ENCODE results near the gene PRM3.

The PRM3 gene

DNA sequence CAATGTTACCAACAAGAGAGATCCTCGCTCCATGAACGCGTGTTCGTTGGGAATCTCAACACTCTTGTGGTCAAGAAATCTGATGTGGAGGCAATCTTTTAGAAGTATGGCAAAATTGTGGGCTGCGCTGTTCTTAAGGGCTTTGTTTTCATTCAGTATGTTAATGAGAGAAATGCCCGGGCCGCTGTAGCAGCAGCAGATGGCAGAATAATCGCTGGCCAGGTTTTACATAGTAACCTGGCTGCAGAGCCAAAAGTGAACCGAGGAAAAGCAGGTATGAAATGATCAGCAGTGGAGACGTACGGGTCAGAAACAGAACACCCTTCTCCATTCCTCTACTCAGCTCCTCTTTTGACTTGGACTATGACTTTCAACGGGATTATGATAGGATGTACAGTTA, 30.8 kb downstream of the PRM3 start:
- DNase-seq (ENCODE audit: low spot score) = no peak

DNA sequence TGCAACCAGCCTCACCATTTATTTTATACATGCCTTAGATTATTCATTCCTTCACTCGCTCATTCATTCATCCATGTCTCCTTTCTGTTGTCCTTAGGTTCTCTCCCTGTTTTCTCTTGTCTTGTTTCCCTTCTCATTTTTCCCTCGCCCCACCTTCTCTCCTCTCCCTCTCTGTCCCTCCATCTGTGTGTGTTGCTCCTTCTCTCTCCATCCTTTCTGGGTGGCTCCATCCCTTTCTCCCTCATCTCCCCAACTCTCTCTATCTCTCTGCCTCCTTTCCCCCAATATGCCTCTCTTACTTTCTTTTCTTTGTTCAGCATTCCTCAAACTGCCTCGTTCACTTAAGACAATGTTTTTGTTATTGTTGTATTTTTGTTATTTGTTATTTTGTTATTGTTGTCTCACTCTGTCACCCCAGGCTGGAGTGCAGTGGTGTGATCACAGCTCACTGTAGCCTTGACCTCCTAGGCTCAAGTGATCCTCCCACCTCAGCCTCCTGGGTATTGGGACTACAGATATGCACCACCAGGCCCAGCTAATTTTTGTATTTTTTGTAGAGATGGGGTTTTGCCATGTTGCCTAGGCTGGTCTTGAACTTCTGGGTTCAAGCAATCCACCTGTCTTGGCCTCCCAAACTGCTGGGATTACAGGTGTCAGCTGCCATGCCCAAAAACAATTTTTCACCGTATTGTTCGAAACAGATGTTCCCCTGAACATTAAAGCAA, 31.8 kb downstream of the PRM3 start:
- DNase-seq (ENCODE audit: low spot score) = no peak

DNA sequence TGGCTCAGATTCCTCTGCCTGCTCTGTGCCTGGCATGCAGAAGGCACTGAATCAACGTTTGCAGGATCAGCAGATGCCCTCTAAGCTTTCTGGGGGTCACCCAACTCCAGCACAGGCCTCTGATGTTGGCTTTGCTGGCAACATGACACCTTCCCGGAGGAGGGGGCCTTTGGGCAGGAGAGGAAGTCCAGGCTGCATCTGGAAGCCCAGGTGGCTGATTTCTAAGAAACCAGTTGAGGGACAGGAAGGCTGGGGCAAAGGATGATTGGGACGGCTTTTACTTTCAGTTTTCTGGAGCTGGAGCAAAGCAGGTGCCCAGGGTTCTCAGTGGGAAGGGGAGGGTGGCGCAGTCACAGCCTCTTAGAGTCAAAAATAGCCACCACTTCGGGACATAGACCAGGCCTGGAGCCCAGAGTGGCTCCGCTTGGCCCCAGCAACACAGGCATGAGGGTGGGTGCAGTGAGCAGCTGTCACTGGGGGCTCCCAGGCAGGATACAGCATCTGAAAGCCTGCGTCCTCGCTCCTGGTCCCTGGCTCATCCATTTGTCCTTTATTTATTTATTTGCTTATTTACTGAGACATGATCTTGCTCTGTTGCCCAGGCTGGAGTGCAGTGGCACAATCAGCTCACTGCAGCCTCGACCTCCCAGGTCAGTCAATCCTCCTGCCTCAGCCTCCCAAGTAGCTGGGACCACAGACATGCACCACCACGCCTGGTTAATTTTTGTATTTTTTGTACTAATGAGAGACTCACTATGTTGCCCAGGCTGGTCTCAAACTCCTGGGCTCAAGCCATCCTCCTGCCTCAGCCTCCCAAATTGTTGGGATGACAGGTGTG, 32.6 kb downstream of the PRM3 start:
- DNase-seq (ENCODE audit: low spot score) = no peak

DNA sequence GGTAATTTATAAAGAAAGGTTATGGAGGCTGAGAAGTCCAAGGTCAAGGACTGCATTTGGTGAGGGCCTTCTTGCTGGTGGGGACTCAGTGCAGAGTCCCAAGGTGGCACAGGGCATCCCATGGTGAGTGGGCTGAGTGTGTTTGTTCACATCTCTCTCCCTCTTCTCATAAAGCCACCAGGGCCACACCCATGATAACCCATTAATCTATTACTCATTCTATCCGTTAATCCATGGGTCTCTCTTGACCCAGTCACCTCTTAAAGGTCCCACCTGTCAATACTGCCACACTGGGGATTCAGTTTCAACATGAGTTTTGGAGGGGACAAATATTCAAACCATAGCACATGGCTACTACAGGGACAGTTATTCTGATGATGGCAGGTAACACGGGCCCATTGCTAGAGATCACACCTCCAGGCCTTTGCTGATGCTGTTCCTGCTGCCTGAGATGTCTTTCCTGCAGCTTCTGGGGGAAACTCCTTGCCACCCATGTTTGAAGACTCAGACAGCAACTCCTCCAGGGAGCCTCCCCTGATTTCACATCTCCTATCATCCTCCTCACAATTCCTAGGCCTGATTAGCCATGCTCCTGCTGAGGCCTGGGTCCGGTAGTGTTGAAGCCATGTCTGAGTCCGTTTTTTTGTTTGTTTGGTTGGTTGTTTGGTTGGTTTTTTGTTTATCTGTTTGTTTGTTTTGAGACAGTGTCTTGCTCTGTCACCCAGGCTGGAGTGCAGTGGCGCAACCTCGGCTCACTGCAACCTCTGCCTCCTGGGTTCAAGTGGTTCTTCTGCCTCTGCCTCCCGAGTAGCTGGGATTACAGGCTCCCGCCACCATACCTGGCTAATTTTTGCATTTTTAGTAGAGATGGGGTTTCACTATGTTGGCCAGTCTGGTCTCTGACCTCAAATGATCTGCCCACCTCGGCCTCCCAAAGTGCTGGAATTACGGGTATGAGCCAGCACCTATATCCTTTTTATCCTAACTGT, 33.5 kb downstream of the PRM3 start:
- no peak for DNase-seq (ENCODE audit: low spot score)

DNA sequence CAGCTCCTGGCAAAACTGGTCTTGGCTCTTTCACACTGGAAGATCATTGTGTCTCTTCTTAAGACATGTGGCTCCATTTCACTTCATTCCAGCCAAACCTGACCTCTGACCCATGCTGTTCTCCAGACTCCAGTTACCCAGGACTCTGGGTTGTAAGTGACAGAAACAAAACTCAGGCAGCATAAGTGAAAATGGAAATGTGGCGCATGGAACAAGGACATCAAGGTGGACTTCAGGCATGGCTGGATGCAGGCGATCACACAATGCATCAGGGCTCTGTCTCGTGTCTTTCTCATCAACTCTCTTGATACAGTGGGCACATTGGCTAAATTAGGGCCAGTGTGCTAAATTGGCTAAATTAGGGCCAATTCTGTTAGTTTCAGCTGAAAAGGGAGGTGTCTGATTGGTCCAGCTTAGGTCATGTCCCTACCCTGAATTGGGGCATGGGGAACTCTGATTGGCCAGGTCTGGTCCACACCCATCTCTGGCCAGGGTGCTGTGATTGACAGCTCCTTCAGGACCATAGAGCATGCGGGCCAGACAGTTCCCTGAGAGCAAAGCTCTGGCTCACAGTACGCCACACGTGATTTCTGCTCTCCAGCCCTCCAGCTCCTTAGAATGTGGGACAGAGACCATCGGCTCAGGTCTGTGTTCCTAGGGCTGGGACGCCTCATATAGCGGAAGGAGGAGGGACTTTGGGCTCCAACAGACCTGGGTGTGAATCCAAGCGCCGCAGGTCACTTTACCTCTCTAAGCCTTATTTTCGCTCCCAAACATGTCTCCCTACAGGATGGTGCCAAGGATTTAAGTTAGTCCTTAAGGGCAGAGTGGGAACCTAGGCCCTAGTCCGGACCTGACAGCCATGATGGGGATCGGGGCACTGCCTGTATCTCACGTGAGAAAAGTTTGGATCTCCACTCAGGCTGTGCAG, 34.9 kb downstream of the PRM3 start:
- DNase-seq (ENCODE audit: low spot score) = no peak

DNA sequence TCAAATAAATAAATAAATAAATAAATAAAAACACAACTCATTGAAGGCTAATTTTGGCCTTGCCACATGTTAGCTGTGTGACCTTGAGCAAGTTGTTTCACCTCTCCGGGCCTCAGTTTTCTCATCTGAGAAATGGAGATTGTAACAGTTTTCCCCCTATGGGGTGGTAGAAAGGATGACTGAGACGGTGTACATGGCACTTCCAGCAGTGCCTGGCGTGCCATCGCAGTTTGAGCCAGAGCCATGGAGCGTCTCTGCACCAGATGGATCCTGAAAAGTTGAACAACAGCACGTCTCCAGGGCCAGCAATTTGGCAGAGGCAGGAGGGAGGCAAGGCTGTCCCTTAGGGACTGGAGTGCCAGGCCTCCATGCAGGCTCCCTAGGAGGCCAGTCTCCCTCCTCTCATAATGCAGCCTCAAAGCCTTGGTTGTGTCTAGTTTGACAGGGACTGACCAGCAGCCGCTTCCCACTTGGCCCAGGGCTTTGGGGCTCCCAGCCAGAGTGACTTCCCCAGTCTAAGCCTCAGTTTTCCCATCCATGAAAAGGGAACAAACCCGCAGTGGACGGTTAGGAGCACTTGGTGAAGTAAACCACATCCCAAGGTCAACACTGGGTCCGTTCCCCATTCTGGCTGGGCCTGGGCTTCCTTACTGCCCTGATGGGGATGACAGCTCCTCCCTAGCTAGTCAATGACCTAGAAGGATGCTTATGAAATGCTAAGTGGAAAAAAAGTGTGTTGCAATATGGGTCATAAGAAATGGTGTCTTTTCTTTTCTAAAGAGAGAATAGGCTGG, 36.8 kb downstream of the PRM3 start:
- DNase-seq (ENCODE audit: low spot score) = no peak

DNA sequence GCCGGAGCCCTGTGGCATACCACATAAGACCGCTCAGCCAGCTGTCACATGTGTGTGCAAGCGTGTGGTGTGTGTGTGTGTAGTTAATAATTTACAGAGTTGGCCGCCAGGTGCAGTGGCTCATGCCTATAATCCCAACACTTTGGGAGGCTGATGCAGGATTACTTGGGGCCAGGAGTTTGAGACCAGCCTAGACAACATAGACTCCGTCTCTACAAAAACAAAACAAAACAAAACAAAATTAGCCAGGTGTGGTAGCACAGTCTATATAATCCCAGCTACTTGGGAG, 37.8 kb downstream of the PRM3 start:
- no peak for DNase-seq (ENCODE audit: low spot score)

DNA sequence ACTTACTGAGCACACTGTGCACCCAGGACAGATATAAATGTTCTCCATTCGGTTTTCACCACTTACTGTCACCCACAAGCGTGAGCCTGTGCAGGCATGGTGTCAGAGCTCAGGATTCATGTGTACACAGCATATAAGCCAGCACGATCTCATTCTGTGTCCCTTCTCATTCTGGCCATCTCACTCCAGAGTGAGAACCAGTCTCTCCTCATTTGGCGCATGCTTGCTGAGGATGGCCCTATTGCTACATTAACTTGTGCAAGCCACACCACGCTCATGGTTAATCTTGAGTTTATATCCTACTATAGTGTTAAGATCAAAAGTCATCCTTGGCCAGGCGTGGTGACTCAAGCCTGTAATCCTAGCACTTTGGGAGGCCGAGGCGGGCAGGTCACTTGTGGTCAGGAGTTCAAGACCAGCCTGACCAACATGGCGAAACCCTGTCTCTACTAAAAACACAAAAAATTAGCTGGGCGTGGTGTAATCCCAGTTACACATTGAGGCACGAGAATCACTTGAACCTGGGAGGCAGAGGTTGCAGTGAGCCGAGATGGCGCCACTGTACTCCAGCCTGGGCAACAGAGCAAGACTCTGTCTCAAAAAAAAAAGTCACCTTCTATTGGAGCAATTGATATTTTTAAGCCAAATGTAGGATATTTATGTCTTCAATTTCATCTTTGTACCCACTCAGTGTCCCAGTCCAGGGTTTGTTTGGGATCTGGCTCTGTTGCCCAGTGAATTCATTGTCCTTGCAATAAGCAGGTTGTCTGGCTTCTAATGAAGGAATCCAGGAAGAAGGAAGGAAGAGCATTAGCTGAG, 38.3 kb downstream of the PRM3 start:
- DNase-seq (ENCODE audit: low spot score) = no peak

DNA sequence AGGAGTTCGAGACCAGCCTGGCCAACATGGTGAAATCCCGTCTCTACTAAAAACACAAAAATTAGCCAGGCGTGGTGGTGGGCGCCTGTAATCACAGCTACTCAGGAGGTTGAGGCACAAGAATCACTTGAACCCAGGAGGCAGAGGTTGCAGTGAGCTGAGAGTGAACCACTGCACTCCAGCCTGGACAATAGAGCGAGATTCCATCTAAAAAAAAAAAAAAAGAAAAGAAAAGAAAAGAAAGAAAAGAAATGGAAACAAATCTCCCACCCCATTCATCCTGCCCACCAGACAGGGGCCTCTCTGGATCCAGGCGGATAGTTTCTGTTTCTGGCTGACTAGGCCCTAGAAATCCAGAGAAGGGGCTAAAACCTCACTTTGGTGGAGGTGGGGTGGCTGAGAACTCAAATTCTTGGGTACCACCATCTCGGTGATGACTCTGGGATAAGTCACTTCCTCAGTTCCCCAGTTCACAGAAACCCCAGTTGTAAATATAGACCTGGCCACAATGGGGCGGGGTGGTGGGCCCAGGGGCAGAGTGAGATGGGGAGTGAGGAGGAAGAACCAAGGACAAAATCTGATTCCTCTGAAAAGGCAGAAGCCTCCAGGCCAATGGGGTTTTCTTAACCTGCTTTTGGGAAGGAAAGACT, 39.6 kb downstream of the PRM3 start:
- no peak for DNase-seq (ENCODE audit: low spot score)

DNA sequence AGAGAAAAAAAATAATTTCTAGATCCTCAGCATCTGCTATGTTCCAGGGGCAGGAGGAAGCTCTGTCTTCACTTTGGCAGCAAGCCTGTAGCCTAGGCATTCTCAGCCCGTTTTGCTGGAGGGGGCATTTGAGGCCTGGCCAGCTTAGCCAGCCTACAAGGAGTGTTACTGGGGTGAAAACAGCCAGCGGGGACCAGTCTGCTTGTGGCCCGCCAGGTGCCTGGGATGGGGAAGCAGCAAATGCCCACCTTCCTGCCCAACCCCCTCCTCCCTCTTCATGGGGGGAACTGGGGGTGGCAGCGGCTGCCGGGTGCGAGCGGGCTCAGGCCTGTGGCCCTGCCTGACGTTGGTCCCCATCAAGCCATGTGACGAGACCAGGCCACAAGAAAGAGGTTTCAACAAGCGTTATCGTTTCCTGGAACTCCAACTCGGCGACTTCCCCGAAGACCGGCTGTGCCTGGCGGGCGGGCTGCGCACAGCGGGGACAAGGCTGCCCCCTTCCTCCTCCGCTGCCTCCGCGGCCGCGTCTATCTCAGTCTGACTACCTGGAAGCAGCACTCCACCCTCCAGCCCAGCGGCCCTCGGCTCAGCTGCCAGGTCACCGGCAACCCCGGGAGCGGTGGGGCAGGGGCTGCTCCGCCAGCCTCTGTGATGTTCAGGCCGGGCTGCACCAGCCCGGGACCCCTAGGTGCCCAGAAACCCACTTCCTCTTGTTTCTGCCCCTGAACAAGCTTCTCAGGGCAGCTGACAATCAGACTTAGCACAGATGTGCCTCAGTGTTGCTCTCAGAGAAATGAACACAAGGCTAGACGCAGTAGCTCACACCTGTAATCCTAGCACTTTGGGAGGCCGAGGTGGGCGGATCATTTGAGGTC, 40.3 kb downstream of the PRM3 start:
- DNase-seq (ENCODE audit: low spot score) = no peak

DNA sequence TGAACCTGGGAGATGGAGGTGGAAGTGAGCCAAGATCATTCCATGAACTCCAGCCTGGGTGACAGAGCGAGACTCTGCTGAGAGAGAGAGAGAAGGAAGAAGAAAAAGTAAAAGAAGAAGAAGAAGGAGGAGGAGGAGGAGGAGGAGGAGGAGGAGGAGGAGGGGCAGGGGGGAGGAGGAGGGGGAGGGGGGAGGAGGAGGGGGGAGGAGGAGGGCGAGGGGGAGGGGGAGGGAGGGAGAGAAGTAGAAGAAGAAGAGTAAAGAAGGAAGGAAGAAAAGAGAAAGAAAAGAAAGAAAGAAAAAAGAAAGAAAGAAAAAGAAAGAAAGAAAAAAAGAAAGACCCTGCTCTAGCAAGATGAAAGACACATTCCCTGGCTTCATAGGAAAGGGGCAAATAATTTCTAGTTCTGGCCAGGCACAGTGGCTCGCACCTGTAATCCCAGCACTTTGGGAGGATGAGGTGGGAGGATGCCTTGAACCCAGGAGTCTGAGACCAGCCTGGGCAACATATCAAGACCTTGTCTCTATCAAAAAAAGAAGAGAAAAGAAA, 41.1 kb downstream of the PRM3 start:
- no peak for DNase-seq (ENCODE audit: low spot score)

DNA sequence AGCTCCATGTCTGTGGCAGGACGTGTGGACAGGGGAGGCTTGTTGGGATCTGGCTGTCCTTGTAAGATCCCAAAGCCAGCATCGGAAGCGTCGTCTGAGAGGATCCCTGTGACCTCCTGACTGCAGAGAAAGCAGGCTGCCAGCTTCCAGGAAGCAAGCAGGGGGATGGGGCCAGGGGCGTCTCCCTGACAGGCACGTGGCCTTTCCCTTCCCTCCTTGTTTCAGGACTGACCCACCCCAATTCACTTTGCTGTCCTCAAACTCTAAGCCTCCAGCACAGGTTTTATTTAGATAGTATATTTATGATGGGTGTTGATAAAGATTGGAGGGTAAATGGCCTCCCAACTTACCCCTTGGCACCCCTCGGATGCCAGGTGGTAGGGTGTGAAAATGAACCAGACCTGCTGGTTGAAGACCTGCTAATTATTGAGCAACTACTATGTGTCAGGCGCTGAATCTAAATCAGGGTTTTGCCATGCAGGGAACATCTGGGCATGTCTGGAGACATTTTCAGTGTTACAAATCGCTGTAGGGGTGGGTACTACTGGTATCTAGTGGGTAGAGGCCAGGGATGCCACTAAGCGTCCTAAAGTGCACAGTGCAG, 42.0 kb downstream of the PRM3 start:
- no peak for DNase-seq (ENCODE audit: low spot score)

DNA sequence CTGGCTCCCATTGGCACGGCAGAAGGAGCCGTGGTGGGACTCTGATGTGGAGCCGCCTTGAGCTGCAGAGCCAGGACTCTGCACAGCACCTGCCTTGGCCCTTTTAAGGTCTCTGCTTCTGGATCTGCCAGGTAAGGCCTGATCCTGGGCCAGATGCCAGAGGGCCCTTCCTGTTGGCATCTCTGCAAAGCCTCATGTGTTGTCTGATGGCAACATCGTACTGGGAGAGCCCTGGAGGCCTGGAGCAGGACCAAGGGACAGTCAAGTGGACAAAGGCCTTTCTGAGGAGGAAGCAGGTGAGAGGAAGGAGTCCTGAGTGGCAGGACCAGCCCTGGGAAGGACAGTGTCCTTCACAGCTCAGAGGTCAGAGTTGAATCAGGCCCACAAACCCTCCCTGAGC, 43.5 kb downstream of the PRM3 start:
- no peak for DNase-seq (ENCODE audit: low spot score)

DNA sequence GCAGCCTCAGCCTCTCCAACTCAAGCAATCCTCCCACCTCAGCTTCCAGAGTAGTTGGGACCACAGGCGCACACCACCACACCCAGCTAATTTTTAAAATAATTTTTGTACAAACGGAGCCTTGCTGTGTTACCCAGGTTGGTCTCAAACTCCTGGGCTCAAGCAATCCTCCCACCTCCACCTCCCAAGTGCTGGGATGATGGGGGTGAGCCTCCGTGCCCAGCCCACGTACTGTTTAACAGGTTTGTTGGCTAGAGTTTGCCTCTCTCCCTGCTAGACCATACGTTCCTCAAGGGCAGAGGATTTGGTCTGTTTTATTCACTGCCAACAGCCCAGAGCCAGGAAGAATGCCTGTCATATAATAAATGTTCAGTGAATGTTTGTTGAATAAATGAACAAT, 44.0 kb downstream of the PRM3 start:
- DNase-seq (ENCODE audit: low spot score) = no peak

DNA sequence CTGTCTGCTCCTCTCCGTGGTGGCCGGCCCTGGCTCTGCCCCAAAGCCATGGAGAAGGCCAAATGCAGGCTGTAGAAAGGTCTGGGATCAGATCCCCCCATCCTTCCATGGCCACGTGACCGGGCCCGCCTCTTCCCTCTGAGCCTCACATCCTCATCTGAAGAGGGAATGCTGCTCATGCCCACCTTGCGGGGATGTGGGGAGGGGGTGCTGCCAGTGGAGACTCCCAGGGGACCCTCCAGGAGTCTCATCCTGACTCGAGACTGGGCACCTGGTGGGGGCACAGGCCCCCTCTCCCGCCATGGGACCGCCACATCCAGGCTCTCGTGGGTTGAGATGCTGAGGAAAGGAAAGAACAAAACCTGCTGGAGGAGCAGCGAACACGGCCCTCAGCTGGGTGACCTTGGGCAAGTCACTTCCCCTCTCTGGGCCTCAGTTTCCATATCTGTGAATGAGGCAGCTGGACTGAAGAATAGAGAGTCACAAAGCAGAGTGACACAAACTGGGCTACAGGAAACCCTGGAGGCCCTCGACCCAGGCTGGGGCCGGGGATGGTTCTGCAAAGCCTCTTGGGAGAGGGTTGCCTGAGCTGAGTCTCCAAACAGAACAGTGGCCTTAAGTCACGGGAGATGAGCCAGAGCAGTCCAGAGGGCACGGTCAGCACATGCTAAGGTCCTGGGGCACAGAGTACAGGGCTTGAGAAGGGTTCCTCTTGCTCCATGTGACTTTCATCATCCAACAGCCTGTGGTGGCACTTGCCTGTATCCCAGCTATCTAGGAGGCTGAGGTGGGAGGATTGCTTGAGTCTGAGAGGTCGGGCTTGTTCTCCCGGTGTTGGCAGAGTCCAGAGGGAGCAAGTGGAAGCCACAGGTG, 47.5 kb downstream of the PRM3 start:
- no peak for DNase-seq (ENCODE audit: low spot score)

DNA sequence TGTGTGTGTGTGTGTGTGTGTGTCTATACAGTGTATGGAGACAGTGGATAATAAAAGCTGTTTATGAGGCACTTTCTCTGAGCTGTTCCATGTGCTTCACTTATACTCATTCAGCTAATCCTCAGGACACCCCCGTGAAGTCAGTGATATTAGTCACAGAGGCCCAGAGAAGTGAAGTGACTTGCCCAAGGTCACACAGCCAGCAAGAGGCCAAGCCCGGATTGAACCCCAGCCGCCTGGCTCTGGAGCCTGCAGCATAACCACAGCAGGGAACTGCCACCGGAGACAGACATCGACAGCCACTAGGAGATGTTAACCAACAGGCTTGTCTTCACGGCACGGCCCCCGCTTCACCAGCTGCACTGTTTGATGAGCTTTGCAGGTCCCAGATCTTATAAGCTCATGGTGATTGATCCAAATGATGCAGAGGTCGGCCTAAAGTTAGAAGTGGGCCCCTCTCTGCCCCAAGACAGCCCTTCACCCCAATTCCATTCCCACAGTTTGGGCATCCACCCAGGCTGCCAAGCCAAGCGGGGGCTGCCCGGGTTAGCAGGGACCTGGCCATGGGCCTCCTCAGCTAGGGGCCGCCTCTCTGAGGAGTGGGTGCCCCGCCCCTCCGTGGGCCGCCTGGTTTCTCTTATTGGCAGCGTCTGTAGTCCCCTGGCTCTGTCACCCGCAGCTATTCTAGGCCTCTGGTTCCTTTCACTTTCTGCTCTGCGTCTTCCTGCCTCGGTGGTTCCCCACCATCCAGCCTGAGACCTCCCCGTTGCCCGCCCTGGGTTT, 48.3 kb downstream of the PRM3 start:
- DNase-seq (ENCODE audit: low spot score) = no peak

All from D341Med (cell line).